ENCODE measurements around the gene IL9. TPM values are rescaled to one million over a fixed set of nuclear protein-coding genes. Genes with fewer than 3 reads are reported as not detected.

The IL9 gene
- total RNA-seq, 1 experiment from 2014 or later: not detected

DNA sequence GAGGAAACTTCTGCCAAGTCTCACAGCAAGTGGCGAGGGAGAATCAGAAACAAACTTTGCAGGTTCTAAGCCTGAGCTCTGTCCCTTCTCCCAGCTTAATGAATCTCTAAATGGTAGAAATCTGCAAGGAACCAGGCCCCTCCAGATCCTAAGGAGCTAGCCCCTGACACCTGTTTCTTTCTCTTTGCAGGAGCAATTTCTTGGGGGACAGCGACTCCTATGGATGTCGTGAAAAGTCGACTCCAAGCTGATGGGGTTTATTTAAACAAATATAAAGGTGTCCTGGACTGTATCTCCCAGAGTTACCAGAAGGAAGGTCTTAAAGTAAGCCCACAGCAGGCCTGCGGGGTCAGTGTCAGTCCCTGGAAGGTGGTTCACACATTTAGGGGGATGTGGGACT lies 21.8 kb downstream of the IL9 start:
- no peaks in the 10 kb centered on the region for H4K20me1 ChIP-seq (ENCODE audit: insufficient read depth, low read depth, low read length)
- H3K4me2 ChIP-seq (ENCODE audit: low read depth, low read length, poor library complexity, severe bottlenecking): no peak overlapping the region
- H3K27ac ChIP-seq (ENCODE audit: low read length): no peak overlapping the region
- DNase-seq: no peak
- H3K27me3 ChIP-seq (ENCODE audit: low read length): no peaks in the 10 kb centered on the region
- no peak overlapping the region for H2AFZ ChIP-seq (ENCODE audit: low read length)
- H3K9me2 ChIP-seq (replicated peaks; ENCODE audit: insufficient read depth, low read length): no peaks in the 10 kb centered on the region
- no peaks in the 10 kb centered on the region for H3K9me3 ChIP-seq (ENCODE audit: low read length)
- no peak overlapping the region for H3K4me3 ChIP-seq (ENCODE audit: low read length)
- no peak overlapping the region for H3K9ac ChIP-seq (ENCODE audit: low read length)
- no peaks in the 10 kb centered on the region for H3K79me2 ChIP-seq (ENCODE audit: low read length)
- peaks cover 5% of the 10 kb centered on the region for H3K4me1 ChIP-seq (ENCODE audit: low read length)
- H3K36me3 ChIP-seq (ENCODE audit: insufficient read depth, low read length): no peaks in the 10 kb centered on the region

DNA sequence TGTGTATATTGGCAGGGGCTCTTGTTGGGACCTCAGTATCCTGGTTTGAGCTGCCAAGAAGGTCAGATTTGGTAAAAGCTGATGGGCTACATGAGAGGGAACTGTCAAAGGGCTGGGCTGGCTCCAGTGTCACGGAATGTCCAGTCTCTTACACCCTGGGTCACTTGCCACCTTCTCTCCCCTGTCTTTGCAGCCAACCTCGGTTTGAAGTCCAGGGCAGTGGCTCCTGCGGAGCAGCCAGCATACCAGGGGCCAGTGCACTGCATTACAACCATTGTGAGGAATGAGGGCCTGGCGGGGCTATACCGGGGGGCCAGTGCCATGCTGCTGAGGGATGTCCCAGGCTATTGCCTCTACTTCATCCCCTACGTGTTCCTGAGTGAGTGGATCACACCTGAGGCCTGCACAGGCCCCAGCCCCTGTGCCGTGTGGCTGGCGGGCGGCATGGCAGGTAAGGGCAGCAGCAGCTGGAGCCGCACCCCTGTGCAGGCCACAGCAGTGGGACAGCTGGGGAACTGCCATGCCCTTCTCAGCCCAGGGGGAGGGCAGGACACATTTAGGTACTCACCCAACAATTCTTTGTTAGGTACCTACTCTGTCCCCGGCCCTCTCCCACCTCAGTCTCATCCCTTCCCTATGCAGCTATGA lies 24.2 kb downstream of the IL9 start:
- Histone ChIP-seq H3K9ac (ENCODE audit: low read length) (no peak overlapping the region), H3K9me3 (ENCODE audit: low read length) (no peaks in the 10 kb centered on the region), H3K4me1 (ENCODE audit: low read length) (peaks cover 5% of the 10 kb centered on the region), H4K20me1 (ENCODE audit: insufficient read depth, low read depth, low read length) (no peaks in the 10 kb centered on the region), H3K36me3 (ENCODE audit: insufficient read depth, low read length) (no peaks in the 10 kb centered on the region), H3K27ac (ENCODE audit: low read length) (no peak overlapping the region), H3K4me3 (ENCODE audit: low read length) (no peak overlapping the region), H3K27me3 (ENCODE audit: low read length) (no peaks in the 10 kb centered on the region), H2AFZ (ENCODE audit: low read length) (no peak overlapping the region), H3K4me2 (ENCODE audit: low read depth, low read length, poor library complexity, severe bottlenecking) (no peak overlapping the region), H3K9me2 (replicated peaks; ENCODE audit: insufficient read depth, low read length) (no peaks in the 10 kb centered on the region), H3K79me2 (ENCODE audit: low read length) (no peaks in the 10 kb centered on the region)
- no peak for DNase-seq

DNA sequence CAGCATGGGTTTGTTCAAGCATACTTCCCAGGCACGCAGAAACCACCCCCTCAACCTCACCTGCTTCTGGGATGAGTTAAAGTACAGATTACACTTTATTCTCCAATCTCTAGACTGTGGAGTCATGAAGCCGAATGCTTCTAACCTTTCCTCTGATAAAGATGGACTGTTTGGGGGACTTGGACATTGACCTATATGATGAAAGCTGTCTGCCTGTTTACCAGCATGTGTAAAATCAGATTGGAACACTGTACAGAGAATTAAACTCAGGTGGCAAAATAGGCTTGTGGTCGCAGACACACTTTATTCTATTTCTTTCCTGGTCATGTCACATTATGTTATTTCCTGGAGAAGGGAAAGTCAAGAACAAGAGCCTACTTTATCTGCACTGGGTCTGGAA lies 25.7 kb downstream of the IL9 start:
- Histone ChIP-seq H3K9ac (ENCODE audit: low read length) (no peak overlapping the region), H3K9me2 (replicated peaks; ENCODE audit: insufficient read depth, low read length) (no peaks in the 10 kb centered on the region), H2AFZ (ENCODE audit: low read length) (no peak overlapping the region), H3K9me3 (ENCODE audit: low read length) (no peaks in the 10 kb centered on the region), H3K4me1 (ENCODE audit: low read length) (peaks cover under 1% of the 10 kb centered on the region; the same call in 1 of the 2 replicates), H3K36me3 (ENCODE audit: insufficient read depth, low read length) (no peaks in the 10 kb centered on the region), H3K27ac (ENCODE audit: low read length) (no peak overlapping the region), H3K79me2 (ENCODE audit: low read length) (no peaks in the 10 kb centered on the region), H3K27me3 (ENCODE audit: low read length) (no peaks in the 10 kb centered on the region), H3K4me2 (ENCODE audit: low read depth, low read length, poor library complexity, severe bottlenecking) (no peak overlapping the region), H4K20me1 (ENCODE audit: insufficient read depth, low read depth, low read length) (no peaks in the 10 kb centered on the region), H3K4me3 (ENCODE audit: low read length) (no peak overlapping the region)
- DNase-seq: no peak

DNA sequence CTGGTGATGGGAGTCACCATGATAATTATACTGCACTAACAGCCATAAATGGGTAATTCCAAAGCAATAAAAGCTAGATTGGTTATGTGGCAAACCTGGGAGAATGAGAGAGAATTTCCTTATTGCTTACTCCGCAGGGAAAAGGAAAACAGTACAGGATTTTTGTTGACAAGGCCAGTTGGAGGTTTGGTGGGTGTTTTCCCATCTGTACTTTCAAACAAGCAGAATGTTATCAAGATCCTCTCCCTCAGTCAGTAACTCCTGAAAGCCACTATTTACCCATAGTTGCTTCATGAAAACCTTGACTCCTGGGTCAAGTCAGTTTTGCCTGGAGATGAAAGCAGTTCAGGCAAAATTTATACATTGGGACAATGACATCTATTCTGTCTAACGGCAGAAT lies 26.4 kb downstream of the IL9 start:
- H2AFZ ChIP-seq (ENCODE audit: low read length): no peak overlapping the region
- no peaks in the 10 kb centered on the region for H3K79me2 ChIP-seq (ENCODE audit: low read length)
- no peaks in the 10 kb centered on the region for H3K27me3 ChIP-seq (ENCODE audit: low read length)
- no peak overlapping the region for H3K9ac ChIP-seq (ENCODE audit: low read length)
- H3K4me1 ChIP-seq (ENCODE audit: low read length): no peaks in the 10 kb centered on the region
- DNase-seq: no peak
- H3K36me3 ChIP-seq (ENCODE audit: insufficient read depth, low read length): no peaks in the 10 kb centered on the region
- no peak overlapping the region for H3K4me2 ChIP-seq (ENCODE audit: low read depth, low read length, poor library complexity, severe bottlenecking)
- H3K27ac ChIP-seq (ENCODE audit: low read length): no peak overlapping the region
- H3K9me2 ChIP-seq (replicated peaks; ENCODE audit: insufficient read depth, low read length): no peaks in the 10 kb centered on the region
- H3K4me3 ChIP-seq (ENCODE audit: low read length): no peak overlapping the region
- H3K9me3 ChIP-seq (ENCODE audit: low read length): no peaks in the 10 kb centered on the region
- H4K20me1 ChIP-seq (ENCODE audit: insufficient read depth, low read depth, low read length): no peaks in the 10 kb centered on the region

DNA sequence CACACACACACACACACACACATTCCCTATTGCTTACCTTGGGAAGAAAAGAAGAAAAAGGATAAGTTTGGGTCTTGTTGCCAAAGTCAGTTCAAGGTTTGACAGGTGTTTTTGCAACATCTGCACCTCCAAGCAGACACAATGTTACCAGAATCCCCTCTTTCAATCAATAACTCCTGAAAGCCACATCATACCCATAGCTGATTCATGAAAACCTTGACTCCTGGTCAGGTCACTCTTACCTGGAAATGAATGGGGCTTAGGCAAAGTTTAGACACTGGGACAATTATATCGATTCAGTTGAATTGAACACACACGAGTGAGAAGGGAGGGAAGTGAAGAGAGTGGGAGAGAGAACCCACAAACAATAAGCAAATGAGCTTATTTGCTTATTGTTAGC lies 27.0 kb downstream of the IL9 start:
- DNase-seq: no peak
- no peaks in the 10 kb centered on the region for H3K9me2 ChIP-seq (replicated peaks; ENCODE audit: insufficient read depth, low read length)
- no peaks in the 10 kb centered on the region for H3K36me3 ChIP-seq (ENCODE audit: insufficient read depth, low read length)
- H3K27ac ChIP-seq (ENCODE audit: low read length): no peak overlapping the region
- no peak overlapping the region for H3K9ac ChIP-seq (ENCODE audit: low read length)
- no peak overlapping the region for H3K4me3 ChIP-seq (ENCODE audit: low read length)
- H4K20me1 ChIP-seq (ENCODE audit: insufficient read depth, low read depth, low read length): no peaks in the 10 kb centered on the region
- H3K4me2 ChIP-seq (ENCODE audit: low read depth, low read length, poor library complexity, severe bottlenecking): no peak overlapping the region
- no peaks in the 10 kb centered on the region for H3K79me2 ChIP-seq (ENCODE audit: low read length)
- H2AFZ ChIP-seq (ENCODE audit: low read length): no peak overlapping the region
- H3K4me1 ChIP-seq (ENCODE audit: low read length): no peaks in the 10 kb centered on the region
- H3K27me3 ChIP-seq (ENCODE audit: low read length): no peaks in the 10 kb centered on the region
- H3K9me3 ChIP-seq (ENCODE audit: low read length): no peaks in the 10 kb centered on the region

DNA sequence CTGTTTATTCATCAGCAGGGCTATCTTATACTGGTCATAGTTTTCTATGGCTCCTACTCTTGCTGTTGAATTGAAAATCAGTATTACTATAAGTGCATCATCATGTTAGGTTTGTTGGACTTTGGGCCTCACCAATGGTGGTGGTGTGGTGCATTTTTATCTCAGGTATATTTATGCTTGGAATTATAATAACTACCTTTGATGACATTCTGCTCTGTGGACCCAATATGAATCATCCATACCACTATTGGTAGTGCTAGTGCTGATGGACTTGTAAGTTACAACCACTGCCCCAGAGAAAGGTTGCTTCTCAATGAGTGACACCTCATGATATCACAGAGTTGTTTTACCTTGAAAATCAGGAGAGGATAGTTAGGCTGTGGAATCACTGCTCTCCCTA lies 28.0 kb downstream of the IL9 start:
- Histone ChIP-seq H3K9ac (ENCODE audit: low read length) (no peak overlapping the region), H3K36me3 (ENCODE audit: insufficient read depth, low read length) (no peaks in the 10 kb centered on the region), H4K20me1 (ENCODE audit: insufficient read depth, low read depth, low read length) (no peaks in the 10 kb centered on the region), H3K4me1 (ENCODE audit: low read length) (no peaks in the 10 kb centered on the region), H3K27ac (ENCODE audit: low read length) (no peak overlapping the region), H3K79me2 (ENCODE audit: low read length) (no peaks in the 10 kb centered on the region), H3K9me2 (replicated peaks; ENCODE audit: insufficient read depth, low read length) (no peaks in the 10 kb centered on the region), H3K4me2 (ENCODE audit: low read depth, low read length, poor library complexity, severe bottlenecking) (no peak overlapping the region), H3K27me3 (ENCODE audit: low read length) (no peaks in the 10 kb centered on the region), H2AFZ (ENCODE audit: low read length) (no peak overlapping the region), H3K9me3 (ENCODE audit: low read length) (no peaks in the 10 kb centered on the region), H3K4me3 (ENCODE audit: low read length) (no peak overlapping the region)
- DNase-seq: no peak

DNA sequence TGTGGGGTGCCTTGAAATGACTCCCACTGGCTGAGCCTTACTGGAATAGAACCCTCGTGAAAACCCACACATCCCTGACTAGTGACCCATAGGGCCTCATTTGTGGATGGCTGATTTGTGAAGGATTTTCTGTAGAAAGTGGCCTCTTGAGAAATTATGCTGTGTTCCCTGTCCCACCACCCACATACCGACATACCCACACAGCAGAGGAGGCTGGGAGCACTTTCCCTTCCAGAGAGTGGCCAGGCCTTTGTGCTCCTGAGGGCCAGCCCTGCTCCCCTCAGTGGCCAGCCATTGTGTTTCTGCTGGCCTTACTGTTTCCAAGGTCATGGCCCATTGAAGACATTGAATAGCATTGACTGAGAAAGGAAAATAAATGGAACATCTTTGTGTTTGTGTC lies 29.6 kb downstream of the IL9 start:
- H3K9ac ChIP-seq (ENCODE audit: low read length): no peak overlapping the region
- H3K4me2 ChIP-seq (ENCODE audit: low read depth, low read length, poor library complexity, severe bottlenecking): no peak overlapping the region
- DNase-seq: no peak

DNA sequence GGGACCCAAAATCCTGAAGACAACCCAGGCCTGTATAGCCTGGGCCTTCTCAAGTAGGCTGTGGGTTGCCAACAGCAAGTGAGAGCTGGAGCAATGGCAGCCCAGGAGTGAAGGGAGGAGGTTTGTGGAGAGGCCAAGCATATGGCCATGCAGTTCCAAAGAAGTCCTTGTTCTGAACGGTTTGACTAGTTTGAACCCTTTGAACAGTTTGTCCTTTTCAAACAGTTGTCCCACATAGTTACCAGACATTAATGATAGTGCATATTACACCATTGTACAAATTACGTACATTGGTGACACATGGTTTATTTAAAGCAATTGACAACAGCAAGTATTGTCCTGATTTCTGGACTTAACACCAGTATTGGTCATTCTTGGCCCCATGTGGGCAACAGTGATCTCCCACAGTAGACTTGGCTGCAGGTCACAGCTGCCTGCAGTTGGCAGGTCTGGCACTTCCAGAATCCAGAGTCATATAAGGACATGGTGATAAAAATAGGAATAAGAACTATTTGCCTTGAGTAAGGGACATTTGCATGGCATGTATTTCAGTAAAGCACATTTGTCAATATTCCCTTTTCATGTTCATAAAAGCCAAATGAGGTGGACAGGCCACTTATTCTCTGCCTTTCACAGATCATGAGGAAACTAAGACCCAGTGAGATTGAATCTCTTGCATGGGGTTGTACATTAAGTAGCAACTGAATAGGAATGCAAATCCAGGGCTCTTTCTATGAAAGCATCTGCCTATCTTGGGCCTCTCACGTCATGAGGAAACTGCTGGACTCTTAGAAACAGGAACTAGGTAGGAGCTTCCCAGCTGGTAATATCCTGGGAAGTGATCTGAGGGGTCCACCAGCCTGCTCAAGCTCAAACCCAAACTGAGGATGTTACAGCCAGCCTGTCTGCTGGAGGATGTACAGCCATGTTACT lies 30.9 kb downstream of the IL9 start:
- H3K9me2 ChIP-seq (replicated peaks; ENCODE audit: insufficient read depth, low read length): no peaks in the 10 kb centered on the region
- no peaks in the 10 kb centered on the region for H3K27me3 ChIP-seq (ENCODE audit: low read length)
- H3K9ac ChIP-seq (ENCODE audit: low read length): no peak overlapping the region
- H3K79me2 ChIP-seq (ENCODE audit: low read length): no peaks in the 10 kb centered on the region
- no peak overlapping the region for H3K4me2 ChIP-seq (ENCODE audit: low read depth, low read length, poor library complexity, severe bottlenecking)
- H3K36me3 ChIP-seq (ENCODE audit: insufficient read depth, low read length): no peaks in the 10 kb centered on the region
- H2AFZ ChIP-seq (ENCODE audit: low read length): no peak overlapping the region
- no peak overlapping the region for H3K4me3 ChIP-seq (ENCODE audit: low read length)
- no peak overlapping the region for H3K27ac ChIP-seq (ENCODE audit: low read length)
- H4K20me1 ChIP-seq (ENCODE audit: insufficient read depth, low read depth, low read length): no peaks in the 10 kb centered on the region
- H3K9me3 ChIP-seq (ENCODE audit: low read length): no peaks in the 10 kb centered on the region
- no peak for DNase-seq
- H3K4me1 ChIP-seq (ENCODE audit: low read length): no peaks in the 10 kb centered on the region

More for the DNA sequence above, 29.6 kb downstream of the IL9 start:
- Histone ChIP-seq H3K79me2 (ENCODE audit: low read length) (no peaks in the 10 kb centered on the region), H4K20me1 (ENCODE audit: insufficient read depth, low read depth, low read length) (no peaks in the 10 kb centered on the region), H3K9me2 (replicated peaks; ENCODE audit: insufficient read depth, low read length) (no peaks in the 10 kb centered on the region), H3K4me3 (ENCODE audit: low read length) (no peak overlapping the region), H2AFZ (ENCODE audit: low read length) (no peak overlapping the region), H3K27me3 (ENCODE audit: low read length) (no peaks in the 10 kb centered on the region), H3K36me3 (ENCODE audit: insufficient read depth, low read length) (no peaks in the 10 kb centered on the region), H3K4me1 (ENCODE audit: low read length) (no peaks in the 10 kb centered on the region), H3K9me3 (ENCODE audit: low read length) (no peaks in the 10 kb centered on the region), H3K27ac (ENCODE audit: low read length) (no peak overlapping the region)
